Hepatocyte (in vitro differentiated cells): ENCODE data around the gene EFHC2. TPM values are rescaled to one million over a fixed set of nuclear protein-coding genes. Genes with fewer than 3 reads are reported as not detected.

Experiments
- DNase-seq: peaks from one replicate; pipeline ENCODE4 v3.0.0-alpha.2; 2016; ENCODE audit warnings: low spot score
- H2AFZ ChIP-seq: fragments of 200-600 bp; sonication (generic); 2 replicates; pipeline ENCODE4 v1.6.0; 2016; ENCODE audit warnings: antibody characterized with exemption, mild to moderate bottlenecking
- H3K27ac ChIP-seq: fragments of 200-600 bp; sonication (generic); 2 replicates; pipeline ENCODE4 v1.5.1; 2016; ENCODE audit warnings: mild to moderate bottlenecking
- H3K27me3 ChIP-seq: fragments of 200-600 bp; sonication (generic); 2 replicates; pipeline ENCODE4 v1.6.1; 2016
- H3K36me3 ChIP-seq: fragments of 200-600 bp; sonication (generic); replicated peaks from 2 replicates; pipeline ENCODE4 v1.5.1; 2016; ENCODE audit warnings: low read depth; ENCODE audit not compliant: insufficient read depth
- H3K4me1 ChIP-seq: fragments of 200-600 bp; sonication (generic); 2 replicates; pipeline ENCODE4 v1.5.1; 2016; ENCODE audit warnings: mild to moderate bottlenecking, moderate library complexity; ENCODE audit not compliant: insufficient read depth
- H3K4me2 ChIP-seq: fragments of 200-600 bp; sonication (generic); 2 replicates; pipeline ENCODE4 v1.6.0; 2016
- H3K4me3 ChIP-seq: fragments of 200-600 bp; sonication (generic); 2 replicates; pipeline ENCODE4 v1.5.1; 2016; ENCODE audit warnings: mild to moderate bottlenecking
- H3K79me2 ChIP-seq: fragments of 200-600 bp; sonication (generic); 2 replicates; pipeline ENCODE4 v1.6.0; 2017; ENCODE audit warnings: mild to moderate bottlenecking
- H3K9me2 ChIP-seq: fragments of 200-600 bp; sonication (generic); replicated peaks from 2 replicates; pipeline ENCODE4 v1.6.0; 2017; ENCODE audit warnings: mild to moderate bottlenecking; ENCODE audit not compliant: insufficient read depth
- H3K9me3 ChIP-seq: fragments of 200-600 bp; sonication (generic); 2 replicates; pipeline ENCODE4 v1.5.1; 2016; ENCODE audit warnings: low read depth, mild to moderate bottlenecking
- H4K20me1 ChIP-seq: fragments of 200-600 bp; sonication (generic); 2 replicates; pipeline ENCODE4 v1.6.0; 2016; ENCODE audit warnings: mild to moderate bottlenecking; ENCODE audit not compliant: insufficient read depth, poor library complexity, severe bottlenecking
- EZH2 ChIP-seq: fragments of 200-600 bp; sonication (generic); IDR thresholded peaks from 2 replicates; pipeline ENCODE4 v1.6.1; 2016; ENCODE audit warnings: antibody characterized with exemption, mild to moderate bottlenecking, borderline replicate concordance
- EZH2phosphoT487 ChIP-seq: fragments of 200-600 bp; sonication (generic); IDR thresholded peaks from one replicate; pipeline ENCODE4 v1.6.1; 2018; ENCODE audit warnings: antibody characterized with exemption, mild to moderate bottlenecking, low read depth, moderate library complexity; ENCODE audit not compliant: unreplicated experiment, severe bottlenecking
- WGBS: methylation state at CpG from one replicate; pipeline ENCODE4 v1.1.6; 2016; ENCODE audit warnings: low lambda C conversion rate; ENCODE audit errors: missing lambda C conversion rate; 5-methylcytosine and 5-hydroxymethylcytosine counted together
- polyA plus RNA-seq: library from polyadenylated mRNA; unstranded; fragments of >200 nt; fragmentation: Nextera tagmentation; extraction: Ambion mirVana; gene quantifications from 2 replicates; pipeline ENCODE4 v1.2.1, GENCODE V29; 2016
- total RNA-seq: library from RNA; depleted of rRNA; stranded (reverse); fragments of >200 nt; gene quantifications from 2 replicates; pipeline ENCODE4 v1.2.3, GENCODE V29; 2014
- TF ChIP-seq, protein P1 (sequence below): fragments of 200-600 bp; sonication (generic); IDR thresholded peaks from 2 replicates; pipeline ENCODE4 v1.5.1; 2016; ENCODE audit warnings: antibody characterized with exemption, mild to moderate bottlenecking; ENCODE audit not compliant: poor library complexity

EFHC2 gene
- total and polyA plus RNA-seq, 2 experiments from 2014 or later: 1.3 to 1.8 TPM

DNA sequence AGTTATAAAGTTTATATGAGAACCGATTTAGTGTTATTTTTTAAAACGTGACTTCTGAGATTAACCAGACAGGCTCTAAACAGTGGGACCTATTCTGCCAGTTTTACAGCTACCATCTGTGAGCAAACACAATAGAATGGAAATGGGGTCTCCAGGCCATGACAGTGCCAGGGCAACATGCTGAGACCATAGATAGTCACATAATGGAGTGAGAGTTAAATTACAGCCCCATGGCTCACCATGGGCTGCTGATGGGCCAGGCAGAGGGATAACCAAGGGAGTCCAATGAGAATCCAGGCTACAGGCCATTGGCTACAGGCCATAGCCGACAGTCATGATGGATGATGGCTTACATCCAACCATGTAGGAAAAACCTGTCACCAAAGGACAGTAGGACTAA is 186.7 kb downstream of the EFHC2 start:
- TF ChIP-seq, protein P1, sequence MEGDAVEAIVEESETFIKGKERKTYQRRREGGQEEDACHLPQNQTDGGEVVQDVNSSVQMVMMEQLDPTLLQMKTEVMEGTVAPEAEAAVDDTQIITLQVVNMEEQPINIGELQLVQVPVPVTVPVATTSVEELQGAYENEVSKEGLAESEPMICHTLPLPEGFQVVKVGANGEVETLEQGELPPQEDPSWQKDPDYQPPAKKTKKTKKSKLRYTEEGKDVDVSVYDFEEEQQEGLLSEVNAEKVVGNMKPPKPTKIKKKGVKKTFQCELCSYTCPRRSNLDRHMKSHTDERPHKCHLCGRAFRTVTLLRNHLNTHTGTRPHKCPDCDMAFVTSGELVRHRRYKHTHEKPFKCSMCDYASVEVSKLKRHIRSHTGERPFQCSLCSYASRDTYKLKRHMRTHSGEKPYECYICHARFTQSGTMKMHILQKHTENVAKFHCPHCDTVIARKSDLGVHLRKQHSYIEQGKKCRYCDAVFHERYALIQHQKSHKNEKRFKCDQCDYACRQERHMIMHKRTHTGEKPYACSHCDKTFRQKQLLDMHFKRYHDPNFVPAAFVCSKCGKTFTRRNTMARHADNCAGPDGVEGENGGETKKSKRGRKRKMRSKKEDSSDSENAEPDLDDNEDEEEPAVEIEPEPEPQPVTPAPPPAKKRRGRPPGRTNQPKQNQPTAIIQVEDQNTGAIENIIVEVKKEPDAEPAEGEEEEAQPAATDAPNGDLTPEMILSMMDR: no peak
- TF ChIP-seq EZH2 (no peak), EZH2phosphoT487 (no peak)
- WGBS: 57% methylated on average over 3 of the region's 3 CpGs

DNA sequence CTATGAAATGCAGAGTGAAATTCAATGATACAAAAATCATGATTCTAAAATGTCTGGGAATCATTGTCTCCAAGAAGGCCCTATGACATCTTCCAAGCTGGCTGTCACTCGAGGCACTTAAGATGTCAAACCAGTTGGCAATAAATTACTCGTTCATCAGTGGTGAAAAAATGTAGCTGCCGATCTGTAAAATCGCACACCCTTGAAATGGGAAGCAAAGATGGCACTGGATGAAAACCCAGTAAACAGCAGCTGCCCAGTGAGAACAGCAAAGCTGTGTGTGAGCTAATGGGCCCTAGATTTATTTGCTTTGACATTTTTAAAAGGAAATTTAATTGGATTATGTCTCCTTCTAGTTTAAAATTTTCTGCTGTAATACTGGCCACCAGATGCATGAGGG is 188.3 kb downstream of the EFHC2 start:
- Histone ChIP-seq H3K79me2 (no peaks in the 10 kb centered on the region), H3K4me1 (no peaks in the 10 kb centered on the region), H3K36me3 (no peaks in the 10 kb centered on the region), H2AFZ (no peak overlapping the region), H4K20me1 (no peaks in the 10 kb centered on the region), H3K9me3 (no peaks in the 10 kb centered on the region), H3K9me2 (no peaks in the 10 kb centered on the region), H3K27ac (no peak overlapping the region), H3K4me2 (no peak overlapping the region), H3K27me3 (no peaks in the 10 kb centered on the region), H3K4me3 (no peak overlapping the region)
- no peak for DNase-seq
- TF ChIP-seq EZH2 (no peak), EZH2phosphoT487 (no peak)
- TF ChIP-seq, protein P1: no peak
- WGBS: 69% methylated on average over 4 of the region's 4 CpGs

More for the DNA sequence above, 186.7 kb downstream of the EFHC2 start:
- DNase-seq: no peak
- no peak overlapping the region for H3K4me3 ChIP-seq
- H3K4me2 ChIP-seq: no peak overlapping the region
- H3K9me2 ChIP-seq: no peaks in the 10 kb centered on the region
- no peaks in the 10 kb centered on the region for H4K20me1 ChIP-seq
- H3K27me3 ChIP-seq: no peaks in the 10 kb centered on the region
- H3K27ac ChIP-seq: no peak overlapping the region
- H3K79me2 ChIP-seq: no peaks in the 10 kb centered on the region
- no peaks in the 10 kb centered on the region for H3K4me1 ChIP-seq
- no peak overlapping the region for H2AFZ ChIP-seq
- no peaks in the 10 kb centered on the region for H3K36me3 ChIP-seq
- H3K9me3 ChIP-seq: no peaks in the 10 kb centered on the region

DNA sequence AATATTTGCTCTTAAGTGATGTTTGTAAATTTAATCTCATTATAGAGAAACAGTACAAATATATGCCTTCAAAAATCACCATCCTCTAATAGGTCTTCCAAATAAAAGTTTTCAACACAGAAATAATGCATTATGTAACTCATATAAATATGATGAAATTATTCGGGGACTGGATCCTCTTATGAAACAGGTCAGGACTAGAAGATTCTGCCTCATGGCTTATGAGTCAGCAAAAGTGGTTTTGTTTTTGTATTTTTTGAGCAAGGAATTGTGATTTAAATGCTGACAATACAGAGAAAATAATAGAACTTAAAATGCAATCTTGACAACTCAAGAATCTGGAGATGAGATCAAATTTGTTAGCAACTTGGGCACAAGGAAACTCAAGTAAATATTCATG is 190.6 kb downstream of the EFHC2 start:
- TF ChIP-seq, protein P1: no peak
- TF ChIP-seq EZH2 (no peak), EZH2phosphoT487 (no peak)
- Histone ChIP-seq H3K9me3 (no peaks in the 10 kb centered on the region), H3K27ac (no peak overlapping the region), H2AFZ (no peak overlapping the region), H3K27me3 (no peaks in the 10 kb centered on the region), H3K4me1 (no peaks in the 10 kb centered on the region), H3K4me3 (no peak overlapping the region), H3K79me2 (no peaks in the 10 kb centered on the region), H3K9me2 (no peaks in the 10 kb centered on the region), H3K4me2 (no peak overlapping the region), H4K20me1 (no peaks in the 10 kb centered on the region), H3K36me3 (no peaks in the 10 kb centered on the region)
- no peak for DNase-seq
- 92% methylated on average over 1 of the region's 1 CpG for WGBS

- 59% methylated on average over 3 of the region's 3 CpGs for WGBS
Observed at GRCh38 chrX:44147130-44147529, 196.3 kb downstream of the EFHC2 start.

More at GRCh38 chrX:44147130-44147529, 196.3 kb downstream of the EFHC2 start:
- Histone ChIP-seq H3K79me2 (no peaks in the 10 kb centered on the region), H2AFZ (no peak overlapping the region), H3K36me3 (no peaks in the 10 kb centered on the region), H3K27me3 (no peaks in the 10 kb centered on the region), H3K9me3 (no peaks in the 10 kb centered on the region), H3K9me2 (no peaks in the 10 kb centered on the region), H3K4me1 (no peaks in the 10 kb centered on the region), H3K4me2 (no peak overlapping the region), H3K4me3 (no peak overlapping the region), H4K20me1 (no peaks in the 10 kb centered on the region), H3K27ac (peak overlapping the region; percentile 45)
- no peak for DNase-seq
- TF ChIP-seq EZH2phosphoT487 (no peak), EZH2 (no peak)
- TF ChIP-seq, protein P1: no peak
